ENCODE measurements around the gene HPGDS.
"Not testable (repeated sequence)": the region's sequence is repeated elsewhere in the genome, so short reads cannot be mapped to it uniquely, and the experiment has no call there.

The HPGDS gene

GRCh38 chr4:94356444-94356843 lies 13.8 kb upstream of the HPGDS start:
- DNase-seq = no peak

- no peak for DNase-seq
Observed at GRCh38 chr4:94354474-94354896, 11.8 kb upstream of the HPGDS start.

GRCh38 chr4:94352996-94353395 lies 10.4 kb upstream of the HPGDS start:
- no peak for DNase-seq

GRCh38 chr4:94352163-94352562 lies 9.5 kb upstream of the HPGDS start:
- no peak for DNase-seq

GRCh38 chr4:94351319-94351718 lies 8.7 kb upstream of the HPGDS start:
- no peak for DNase-seq

GRCh38 chr4:94350095-94350494 lies 7.5 kb upstream of the HPGDS start:
- DNase-seq = no peak

GRCh38 chr4:94349193-94349592 lies 6.6 kb upstream of the HPGDS start:
- DNase-seq = no peak

GRCh38 chr4:94348666-94349065 lies 6.0 kb upstream of the HPGDS start:
- no peak for DNase-seq

GRCh38 chr4:94346541-94346940 lies 3.9 kb upstream of the HPGDS start:
- DNase-seq = no peak

- DNase-seq = no peak
Observed at GRCh38 chr4:94345969-94346368, 3.3 kb upstream of the HPGDS start.

- DNase-seq = no peak
Observed at GRCh38 chr4:94345266-94345665, 2.6 kb upstream of the HPGDS start.

- DNase-seq = no peak
Observed at GRCh38 chr4:94344457-94344856, 1.8 kb upstream of the HPGDS start.

GRCh38 chr4:94341481-94342370 lies 910 bp downstream of the HPGDS start:
- no peak for DNase-seq

- no peak for DNase-seq
Observed at GRCh38 chr4:94339779-94340178, 2.9 kb downstream of the HPGDS start.

- no peak for DNase-seq
Observed at GRCh38 chr4:94338681-94339351, 3.8 kb downstream of the HPGDS start.

- DNase-seq = not testable (repeated sequence)
Observed at GRCh38 chr4:94336791-94337190, 5.8 kb downstream of the HPGDS start.

- DNase-seq = no peak
Observed at GRCh38 chr4:94336303-94336702, 6.3 kb downstream of the HPGDS start.

GRCh38 chr4:94334962-94335361 lies 7.7 kb downstream of the HPGDS start:
- no peak for DNase-seq

- no peak for DNase-seq
Observed at GRCh38 chr4:94334476-94334875, 8.2 kb downstream of the HPGDS start.

- DNase-seq = no peak
Observed at GRCh38 chr4:94333866-94334265, 8.8 kb downstream of the HPGDS start.

GRCh38 chr4:94332983-94333590 lies 9.5 kb downstream of the HPGDS start:
- DNase-seq = no peak

GRCh38 chr4:94329933-94330332 lies 12.7 kb downstream of the HPGDS start:
- DNase-seq = no peak

- DNase-seq = no peak
Observed at GRCh38 chr4:94325835-94326234, 16.8 kb downstream of the HPGDS start.

- not testable (repeated sequence) for DNase-seq
Observed at GRCh38 chr4:94319927-94320326, 22.7 kb downstream of the HPGDS start.
